ENCODE data around the gene FRMPD3. TPM values are rescaled to one million over a fixed set of nuclear protein-coding genes. Genes with fewer than 3 reads are reported as not detected.

Gene FRMPD3
- total and polyA plus RNA-seq, 11 donors, result 0.02 to 0.11 (median 0.04) TPM; not detected in 6

GRCh38 chrX:107445631-107446030, 3.8 kb upstream of the FRMPD3 start:
- Histone ChIP-seq H3K4me1 (peaks cover 0 to 15% (median 0%) of the 10 kb centered on the region in 12 donors), H3K27me3 (peaks cover 0 to 61% (median 9%) of the 10 kb centered on the region in 9 donors), H3K27ac (no peak overlapping the region), H3K4me3 (no peak overlapping the region), H3K9me3 (no peaks in the 10 kb centered on the region), H3K36me3 (no peaks in the 10 kb centered on the region)
- no peak for TF ChIP-seq POLR2A (IDR thresholded peaks at IDR 0.05)
- TF ChIP-seq CTCF (IDR thresholded peaks at IDR 0.05), result no peak
- ATAC-seq, result no peak
- intact Hi-C loops (cut with DNase I), result no loop called here
- WGBS, 4 donors, result 67 to 82% (median 73%) methylated on average over 1 of the region's 1 CpG
- DNase-seq, result no peak

GRCh38 chrX:107447642-107448041, 1.8 kb upstream of the FRMPD3 start:
- H3K27ac ChIP-seq, result no peak overlapping the region
- no peak for DNase-seq
- intact Hi-C loops (cut with DNase I), result no loop called here
- peaks cover 0 to 15% (median 0%) of the 10 kb centered on the region in 12 donors for H3K4me1 ChIP-seq
- no peak overlapping the region for H3K4me3 ChIP-seq
- H3K36me3 ChIP-seq, result no peaks in the 10 kb centered on the region
- no peaks in the 10 kb centered on the region for H3K9me3 ChIP-seq
- peak in 1 of 4 donors; percentile 53 for ATAC-seq
- peaks cover 0 to 81% (median 9%) of the 10 kb centered on the region in 9 donors for H3K27me3 ChIP-seq
- no peak for TF ChIP-seq CTCF (IDR thresholded peaks at IDR 0.05)
- no peak for TF ChIP-seq POLR2A (IDR thresholded peaks at IDR 0.05)

GRCh38 chrX:107448625-107448997, 841 bp upstream of the FRMPD3 start:
- TF ChIP-seq POLR2A (IDR thresholded peaks at IDR 0.05) (no peak), CTCF (IDR thresholded peaks at IDR 0.05) (no peak)
- H3K9me3 ChIP-seq, result no peaks in the 10 kb centered on the region
- DNase-seq (no peak), ATAC-seq (no peak)
- intact Hi-C loops (cut with DNase I), result no loop called here
- H3K4me1 ChIP-seq, result peaks cover 0 to 15% (median 0%) of the 10 kb centered on the region in 12 donors
- WGBS, 4 donors, result 36 to 48% (median 39%) methylated on average over 6 of the region's 6 CpGs
- H3K4me3 ChIP-seq, result peak overlapping the region in 7 of 12 donors; percentile 27 to 47 (median 43)
- no peak overlapping the region for H3K27ac ChIP-seq
- H3K36me3 ChIP-seq, result no peaks in the 10 kb centered on the region
- H3K27me3 ChIP-seq, result peaks cover 0 to 81% (median 9%) of the 10 kb centered on the region in 9 donors

GRCh38 chrX:107450823-107451509, 1.5 kb downstream of the FRMPD3 start:
- no peak for ATAC-seq
- TF ChIP-seq POLR2A (IDR thresholded peaks at IDR 0.05), result no peak
- no peak for TF ChIP-seq CTCF (IDR thresholded peaks at IDR 0.05)
- Histone ChIP-seq H3K36me3 (no peaks in the 10 kb centered on the region), H3K27me3 (peaks cover 0 to 65% (median 9%) of the 10 kb centered on the region in 9 donors), H3K4me1 (peaks cover 0 to 15% (median 0%) of the 10 kb centered on the region in 12 donors), H3K9me3 (no peaks in the 10 kb centered on the region), H3K27ac (no peak overlapping the region), H3K4me3 (no peak overlapping the region)
- intact Hi-C loops (cut with DNase I), result no loop called here
- DNase-seq, result no peak
- WGBS, 4 donors, result 8 to 35% (median 19%) methylated on average over 16 to 19 of the region's 19 CpGs

All from heart left ventricle (tissue), 16 donors.